Activated naive CD4-positive, alpha-beta T cell treated with Interleukin-2 at 50 U/mL for 16 hours (primary cell): Measurements from ENCODE around the gene WNT3A.
A peak's percentile ranks its signal among the peaks of the same experiment; 100 is the strongest.

Source experiments
- DNase-seq: peaks from one replicate; pipeline ENCODE4 v3.0.0-alpha.2; 2020

The WNT3A gene

DNA sequence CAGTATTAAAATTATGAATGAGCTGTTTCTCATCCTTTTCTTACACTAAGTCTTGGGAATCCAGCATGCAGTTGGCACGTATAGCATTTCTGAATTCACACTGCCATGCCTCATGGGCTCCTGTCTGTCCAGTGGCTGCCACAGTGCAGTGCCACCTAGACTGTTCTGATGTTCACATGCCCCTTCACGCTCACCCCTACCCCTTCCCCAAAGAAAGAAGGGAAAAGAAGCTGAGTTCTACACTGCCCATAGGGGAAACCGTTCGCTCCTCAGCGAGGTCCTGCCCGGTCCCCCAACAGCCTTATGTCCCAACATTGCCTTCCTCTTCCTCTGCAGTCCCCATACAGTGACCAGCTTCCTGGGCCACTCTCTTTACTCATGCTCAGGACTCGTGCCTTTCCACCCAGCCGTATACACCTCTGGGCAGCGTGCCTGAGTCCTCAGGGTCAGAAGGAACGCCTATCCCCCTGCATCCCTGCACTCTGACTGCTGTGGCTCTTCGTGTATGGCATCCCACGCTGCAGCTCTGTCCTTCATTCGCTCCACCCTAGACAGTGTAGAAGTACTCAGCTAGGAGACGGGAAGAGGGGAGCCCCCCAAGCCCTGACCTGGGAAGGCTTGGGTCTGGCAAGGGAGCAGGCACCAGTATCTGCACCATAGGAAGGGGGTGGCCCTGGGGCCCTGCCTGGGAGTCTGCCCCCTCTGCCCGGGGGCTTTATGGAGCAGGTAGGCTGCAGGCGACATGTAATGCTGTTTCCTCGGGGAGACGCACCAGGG is 51.6 kb downstream of the WNT3A start:
- DNase-seq: no peak

DNA sequence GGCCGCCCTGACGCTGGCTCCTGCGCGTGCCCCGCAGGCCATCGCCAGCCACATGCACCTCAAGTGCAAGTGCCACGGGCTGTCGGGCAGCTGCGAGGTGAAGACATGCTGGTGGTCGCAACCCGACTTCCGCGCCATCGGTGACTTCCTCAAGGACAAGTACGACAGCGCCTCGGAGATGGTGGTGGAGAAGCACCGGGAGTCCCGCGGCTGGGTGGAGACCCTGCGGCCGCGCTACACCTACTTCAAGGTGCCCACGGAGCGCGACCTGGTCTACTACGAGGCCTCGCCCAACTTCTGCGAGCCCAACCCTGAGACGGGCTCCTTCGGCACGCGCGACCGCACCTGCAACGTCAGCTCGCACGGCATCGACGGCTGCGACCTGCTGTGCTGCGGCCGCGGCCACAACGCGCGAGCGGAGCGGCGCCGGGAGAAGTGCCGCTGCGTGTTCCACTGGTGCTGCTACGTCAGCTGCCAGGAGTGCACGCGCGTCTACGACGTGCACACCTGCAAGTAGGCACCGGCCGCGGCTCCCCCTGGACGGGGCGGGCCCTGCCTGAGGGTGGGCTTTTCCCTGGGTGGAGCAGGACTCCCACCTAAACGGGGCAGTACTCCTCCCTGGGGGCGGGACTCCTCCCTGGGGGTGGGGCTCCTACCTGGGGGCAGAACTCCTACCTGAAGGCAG is 52.3 kb downstream of the WNT3A start:
- DNase-seq: peak; percentile 45

DNA sequence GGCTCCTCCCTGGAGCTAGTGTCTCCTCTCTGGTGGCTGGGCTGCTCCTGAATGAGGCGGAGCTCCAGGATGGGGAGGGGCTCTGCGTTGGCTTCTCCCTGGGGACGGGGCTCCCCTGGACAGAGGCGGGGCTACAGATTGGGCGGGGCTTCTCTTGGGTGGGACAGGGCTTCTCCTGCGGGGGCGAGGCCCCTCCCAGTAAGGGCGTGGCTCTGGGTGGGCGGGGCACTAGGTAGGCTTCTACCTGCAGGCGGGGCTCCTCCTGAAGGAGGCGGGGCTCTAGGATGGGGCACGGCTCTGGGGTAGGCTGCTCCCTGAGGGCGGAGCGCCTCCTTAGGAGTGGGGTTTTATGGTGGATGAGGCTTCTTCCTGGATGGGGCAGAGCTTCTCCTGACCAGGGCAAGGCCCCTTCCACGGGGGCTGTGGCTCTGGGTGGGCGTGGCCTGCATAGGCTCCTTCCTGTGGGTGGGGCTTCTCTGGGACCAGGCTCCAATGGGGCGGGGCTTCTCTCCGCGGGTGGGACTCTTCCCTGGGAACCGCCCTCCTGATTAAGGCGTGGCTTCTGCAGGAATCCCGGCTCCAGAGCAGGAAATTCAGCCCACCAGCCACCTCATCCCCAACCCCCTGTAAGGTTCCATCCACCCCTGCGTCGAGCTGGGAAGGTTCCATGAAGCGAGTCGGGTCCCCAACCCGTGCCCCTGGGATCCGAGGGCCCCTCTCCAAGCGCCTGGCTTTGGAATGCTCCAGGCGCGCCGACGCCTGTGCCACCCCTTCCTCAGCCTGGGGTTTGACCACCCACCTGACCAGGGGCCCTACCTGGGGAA is 53.0 kb downstream of the WNT3A start:
- peak; percentile 71 for DNase-seq

DNA sequence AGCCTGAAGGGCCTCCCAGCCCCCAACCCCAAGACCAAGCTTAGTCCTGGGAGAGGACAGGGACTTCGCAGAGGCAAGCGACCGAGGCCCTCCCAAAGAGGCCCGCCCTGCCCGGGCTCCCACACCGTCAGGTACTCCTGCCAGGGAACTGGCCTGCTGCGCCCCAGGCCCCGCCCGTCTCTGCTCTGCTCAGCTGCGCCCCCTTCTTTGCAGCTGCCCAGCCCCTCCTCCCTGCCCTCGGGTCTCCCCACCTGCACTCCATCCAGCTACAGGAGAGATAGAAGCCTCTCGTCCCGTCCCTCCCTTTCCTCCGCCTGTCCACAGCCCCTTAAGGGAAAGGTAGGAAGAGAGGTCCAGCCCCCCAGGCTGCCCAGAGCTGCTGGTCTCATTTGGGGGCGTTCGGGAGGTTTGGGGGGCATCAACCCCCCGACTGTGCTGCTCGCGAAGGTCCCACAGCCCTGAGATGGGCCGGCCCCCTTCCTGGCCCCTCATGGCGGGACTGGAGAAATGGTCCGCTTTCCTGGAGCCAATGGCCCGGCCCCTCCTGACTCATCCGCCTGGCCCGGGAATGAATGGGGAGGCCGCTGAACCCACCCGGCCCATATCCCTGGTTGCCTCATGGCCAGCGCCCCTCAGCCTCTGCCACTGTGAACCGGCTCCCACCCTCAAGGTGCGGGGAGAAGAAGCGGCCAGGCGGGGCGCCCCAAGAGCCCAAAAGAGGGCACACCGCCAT is 53.8 kb downstream of the WNT3A start:
- no peak for DNase-seq

DNA sequence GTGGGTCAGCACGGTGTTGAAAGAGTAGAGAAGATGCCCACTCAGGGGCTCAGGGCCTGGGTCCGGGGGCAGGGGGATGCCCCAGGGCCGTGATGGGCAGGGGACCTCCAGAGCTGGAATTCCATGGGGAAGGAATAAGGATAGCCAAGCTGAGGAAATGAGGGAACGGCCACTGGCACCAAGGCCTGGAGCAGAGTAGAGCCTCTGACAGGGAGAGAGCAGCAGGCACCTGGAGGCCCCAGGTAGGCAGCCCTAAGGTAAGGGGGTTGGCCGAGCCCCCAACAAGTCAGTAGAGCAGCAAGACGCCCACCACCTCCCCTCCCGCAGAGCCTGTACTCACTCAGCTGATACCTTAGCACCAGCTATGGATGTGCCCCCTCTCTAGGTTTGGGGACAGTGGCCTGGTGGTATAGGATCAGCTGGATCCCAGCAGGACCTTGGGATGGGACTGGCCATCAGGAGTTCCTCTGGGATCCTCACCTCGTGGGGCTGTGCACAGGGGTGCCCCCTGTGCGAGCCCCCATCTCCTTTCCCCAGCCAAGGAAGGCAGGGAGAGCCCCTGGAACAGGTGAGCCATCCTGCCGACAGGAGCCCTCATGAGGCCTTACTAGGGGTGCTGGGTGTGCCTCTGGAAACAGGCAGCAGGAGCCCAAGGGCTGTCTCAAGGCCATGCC is 54.8 kb downstream of the WNT3A start:
- DNase-seq: no peak

DNA sequence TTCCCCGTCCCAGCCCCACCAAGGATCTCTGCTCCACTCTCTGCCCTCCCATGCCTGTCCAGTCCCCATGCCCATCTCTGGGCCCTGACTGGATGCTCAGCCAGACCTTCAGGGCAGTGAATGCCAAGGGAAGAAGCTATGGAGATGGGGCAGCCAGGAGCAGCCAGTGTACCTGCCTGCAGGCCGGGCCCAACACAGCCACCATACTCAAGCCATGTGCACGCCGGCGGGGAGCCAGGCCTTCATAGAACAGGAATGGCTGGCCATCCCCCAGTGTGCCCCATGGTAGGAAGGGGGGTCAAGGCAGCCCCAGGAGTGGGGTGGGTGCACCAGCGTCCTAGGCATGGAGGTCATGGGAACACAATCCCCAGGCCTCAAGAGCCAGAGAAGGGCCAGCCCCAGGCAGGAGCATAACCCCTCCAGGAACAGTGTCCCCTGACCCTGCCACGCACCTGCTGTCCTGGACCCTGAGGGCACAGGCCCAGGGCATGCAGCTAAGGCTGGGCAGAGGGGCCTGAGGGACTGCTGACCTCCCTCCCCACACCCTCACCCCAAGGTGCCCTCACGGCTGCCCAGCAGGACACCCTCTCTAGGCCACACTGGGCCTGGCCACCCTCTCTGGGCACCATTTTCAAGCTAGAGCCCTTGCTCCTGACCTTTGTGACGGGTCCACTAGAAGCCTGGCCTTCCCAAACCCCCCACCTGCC is 55.4 kb downstream of the WNT3A start:
- DNase-seq: no peak

DNA sequence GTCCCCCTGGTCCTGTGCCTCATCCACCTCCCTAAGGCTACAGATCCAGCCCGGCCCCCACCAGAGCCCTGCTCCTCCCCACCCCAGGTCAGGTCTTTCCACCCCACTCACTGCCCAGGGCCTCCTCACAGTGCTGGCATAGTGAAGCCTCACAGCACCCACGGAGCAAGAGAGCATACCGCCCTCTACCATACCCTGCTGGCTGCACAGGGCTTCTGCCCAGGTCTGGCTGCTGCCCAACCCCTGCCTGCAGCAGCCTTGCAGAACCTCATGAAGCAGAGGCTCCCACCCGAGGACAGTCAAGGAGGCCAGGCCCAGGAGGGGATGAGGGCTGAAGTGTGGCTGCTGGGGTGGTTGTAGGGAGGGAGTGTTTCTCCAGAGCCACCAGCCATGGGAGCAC is 56.0 kb downstream of the WNT3A start:
- DNase-seq: no peak

DNA sequence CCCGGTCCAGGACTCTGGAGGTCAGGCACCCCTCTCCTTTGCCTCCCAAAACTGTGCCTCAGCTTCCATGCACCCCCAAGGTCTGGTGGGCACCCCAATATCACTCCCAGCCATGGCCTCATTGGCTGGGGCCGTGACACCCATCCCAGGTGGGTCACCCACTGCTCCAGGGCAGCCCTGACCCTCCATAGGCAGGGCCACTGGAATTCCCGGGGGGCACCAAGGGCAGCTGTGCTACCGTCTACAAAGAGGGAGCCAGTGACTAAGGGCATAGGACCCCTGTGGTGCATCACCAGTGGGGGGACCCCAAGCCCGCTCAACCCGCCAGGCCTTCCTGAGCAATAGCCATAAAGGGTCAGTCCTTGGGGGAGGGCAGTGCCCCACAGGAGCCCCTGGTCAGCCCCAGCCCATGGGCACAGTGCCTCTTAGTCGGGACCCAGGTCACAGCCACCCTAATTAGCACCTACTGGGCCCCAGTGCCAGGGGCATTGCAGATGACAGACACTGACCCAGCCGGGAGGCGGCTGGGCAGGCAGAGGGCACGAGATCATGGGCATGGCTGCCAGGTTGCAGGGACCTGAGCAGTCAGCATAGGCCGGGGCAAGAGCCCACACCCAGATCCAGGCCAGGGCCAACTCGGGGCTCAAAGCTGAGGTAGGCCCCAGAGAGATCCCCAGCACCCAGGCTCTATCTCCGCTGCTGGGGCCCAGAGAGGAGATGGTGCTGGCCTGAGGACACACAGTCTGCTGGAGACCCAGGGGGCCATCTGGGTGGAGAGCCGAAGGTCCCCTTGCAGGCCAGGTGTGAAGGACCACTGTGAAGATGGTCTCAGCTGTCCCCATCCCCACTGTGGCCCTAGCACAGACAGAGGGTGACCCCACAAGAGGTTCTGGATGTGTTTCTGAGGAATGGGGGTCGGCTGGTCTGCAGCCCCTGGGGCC is 56.7 kb downstream of the WNT3A start:
- no peak for DNase-seq

DNA sequence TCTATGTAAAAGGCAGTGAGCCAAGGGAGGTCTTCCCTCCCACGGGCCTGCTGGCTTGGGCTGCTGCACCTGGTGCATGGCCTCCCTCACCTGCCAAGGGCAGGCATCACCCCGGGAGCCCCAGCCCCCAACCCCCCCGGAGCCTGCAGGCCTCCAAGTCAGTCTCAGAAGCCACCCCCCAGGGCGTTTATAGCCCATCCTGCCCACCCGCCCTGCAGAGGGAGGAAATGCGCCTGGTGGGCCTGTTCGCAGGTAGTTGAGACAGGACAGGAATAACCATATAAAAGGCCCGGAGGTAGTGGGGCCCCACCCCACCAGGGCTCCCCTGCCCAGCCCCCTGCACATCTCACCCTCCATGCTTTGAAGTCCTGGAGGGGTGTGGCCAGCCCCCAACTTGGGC is 57.5 kb downstream of the WNT3A start:
- DNase-seq: no peak

DNA sequence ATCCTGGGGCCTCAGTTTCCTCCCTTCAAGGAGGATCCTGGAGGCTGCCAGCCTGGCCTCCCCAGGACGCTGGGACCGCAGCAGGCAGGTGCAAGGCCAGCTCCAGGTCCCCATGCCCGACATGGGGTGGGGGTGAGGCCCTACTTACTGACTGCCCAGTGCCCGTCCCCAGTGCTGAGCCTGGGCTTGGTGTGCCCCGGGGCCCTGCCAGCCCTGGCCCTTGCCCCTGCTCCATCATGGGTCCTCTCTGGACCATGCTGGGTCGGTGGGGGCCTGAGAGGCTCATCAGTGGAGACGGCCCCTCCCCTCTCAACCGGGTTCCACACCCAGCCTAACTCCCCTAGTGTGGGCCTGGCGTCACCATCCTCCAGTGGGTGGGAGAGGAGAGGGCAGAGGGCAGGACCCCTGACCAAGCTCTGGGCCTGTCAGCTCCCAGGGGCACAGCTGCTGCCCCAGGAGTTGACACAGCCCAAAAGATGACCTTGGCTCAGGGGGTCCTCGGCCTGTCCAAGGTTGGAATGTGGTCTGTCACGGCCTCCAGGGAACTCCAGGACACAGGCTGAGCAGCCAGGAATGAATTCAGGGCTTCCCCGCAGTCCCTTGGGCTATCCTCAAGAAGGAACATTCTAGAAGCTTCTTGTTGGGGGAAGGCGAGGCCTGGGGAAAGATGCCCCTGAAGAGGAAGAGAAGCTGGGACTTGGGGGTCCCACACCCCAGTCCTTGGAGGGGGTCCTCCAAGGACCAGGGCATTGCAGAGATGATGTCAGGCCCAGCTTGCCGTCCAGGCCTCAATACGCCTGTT is 58.1 kb downstream of the WNT3A start:
- DNase-seq: no peak

DNA sequence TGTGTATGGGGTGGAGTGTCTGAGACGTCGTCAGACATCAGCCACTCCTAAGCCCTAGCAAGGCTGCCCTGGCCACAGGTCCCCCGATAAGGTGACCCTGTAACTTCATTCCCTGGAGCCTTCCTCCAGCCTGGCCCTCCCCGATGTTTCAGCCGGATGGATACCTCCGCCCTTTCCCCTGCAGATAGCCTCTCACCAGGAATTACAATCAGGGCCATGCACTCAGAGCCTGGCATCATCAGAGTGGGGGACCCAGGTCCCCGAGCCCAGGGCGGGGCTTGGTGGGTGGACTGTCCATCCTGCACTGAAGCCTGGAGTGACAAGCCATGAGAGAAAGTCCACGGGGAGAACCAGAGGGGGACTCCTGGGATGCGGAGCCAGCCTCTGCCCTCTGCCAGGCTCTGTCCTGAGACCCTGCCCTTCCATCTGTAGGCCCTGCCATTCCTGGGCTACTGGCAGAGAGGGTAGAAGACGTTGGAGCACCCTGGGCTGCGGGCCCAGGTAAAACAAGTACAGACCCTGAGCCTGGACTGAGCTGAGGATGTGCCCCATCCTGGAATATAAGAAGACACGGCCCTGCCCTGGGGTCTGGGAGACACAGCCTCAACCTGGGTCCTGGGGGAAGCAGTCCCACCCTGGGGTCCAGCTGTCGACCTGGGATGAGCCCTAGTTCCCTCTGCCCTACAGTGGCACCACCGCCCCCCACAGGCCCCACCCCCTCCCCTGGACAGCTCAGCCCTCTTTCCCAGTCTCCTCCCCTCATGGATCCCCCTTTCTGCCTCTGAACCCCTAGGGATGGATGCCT is 58.9 kb downstream of the WNT3A start:
- DNase-seq: no peak

DNA sequence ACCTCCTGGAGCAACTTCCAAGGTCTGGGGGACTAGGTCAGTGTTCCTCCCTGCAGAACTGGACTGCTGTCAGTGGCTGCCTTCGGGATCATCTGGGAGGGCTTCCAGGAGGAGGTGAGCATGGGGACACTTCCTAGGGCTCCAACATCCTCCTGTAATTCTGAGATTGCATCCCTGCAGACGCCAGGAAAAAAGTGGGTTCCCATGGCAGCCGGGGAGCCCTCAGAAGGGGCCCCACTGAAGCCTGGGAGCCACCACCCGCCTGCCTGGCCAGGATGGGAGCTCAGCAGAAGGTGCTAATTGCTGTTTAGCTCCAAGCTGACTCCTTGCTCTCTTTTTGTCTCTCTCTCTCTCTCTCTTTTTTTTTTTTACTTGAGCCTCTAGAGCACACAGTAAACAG is 59.6 kb downstream of the WNT3A start:
- DNase-seq: no peak

DNA sequence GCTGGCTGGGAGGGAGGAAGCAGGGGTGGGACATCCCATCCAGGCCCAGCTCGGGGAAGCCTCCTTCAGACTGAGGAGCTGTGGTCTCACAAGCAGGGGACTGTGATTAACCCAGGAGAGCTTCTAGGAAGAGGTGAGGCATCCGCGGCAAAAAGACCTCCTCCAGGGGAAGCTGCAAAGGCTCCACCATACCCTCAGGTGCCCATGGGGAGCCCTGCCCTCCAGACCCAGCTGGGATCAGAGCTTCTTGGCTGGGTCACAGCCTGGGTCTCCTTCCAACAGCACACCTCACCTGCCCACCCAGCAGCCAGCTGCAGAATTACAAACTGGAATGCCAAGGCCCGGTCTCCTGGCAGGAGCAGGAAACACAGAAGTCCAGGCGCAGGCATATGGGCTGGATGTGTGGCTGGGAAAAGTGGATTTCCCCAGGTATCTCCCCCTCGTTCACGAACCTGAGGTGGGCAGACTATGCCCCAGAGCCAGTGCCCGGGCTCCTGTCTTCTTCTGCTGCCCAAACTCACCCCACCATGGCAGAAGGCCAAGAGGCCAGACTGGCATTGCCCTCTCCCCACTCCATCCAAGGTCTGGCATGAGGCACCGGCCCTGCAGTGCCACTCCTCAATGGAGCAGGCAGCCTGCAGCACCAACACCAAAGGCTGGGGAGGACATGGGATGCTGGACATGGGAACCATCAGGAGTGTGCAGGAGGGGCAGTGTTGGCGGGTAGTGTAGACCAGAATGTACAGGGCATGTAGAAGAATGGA is 60.3 kb downstream of the WNT3A start:
- DNase-seq: no peak

DNA sequence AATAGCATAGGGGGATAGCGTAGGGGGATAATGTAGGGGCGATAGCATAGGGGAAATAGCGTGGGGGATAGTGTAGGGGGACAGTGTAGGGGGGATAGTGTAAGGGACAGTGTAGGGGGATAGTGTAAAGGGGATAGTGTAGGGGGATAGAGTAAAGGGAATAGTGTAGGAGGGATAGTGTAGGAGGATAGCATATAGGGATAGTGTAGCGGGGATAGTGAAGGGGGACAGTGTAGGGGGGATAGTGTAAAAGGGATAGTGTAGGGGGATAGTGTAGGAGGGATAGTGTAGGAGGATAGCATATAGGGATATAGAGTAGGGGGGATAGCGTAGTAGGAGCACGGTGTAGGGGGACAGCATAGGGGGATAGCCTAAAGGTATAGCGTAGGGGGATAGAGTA is 61.6 kb downstream of the WNT3A start:
- DNase-seq: no peak

DNA sequence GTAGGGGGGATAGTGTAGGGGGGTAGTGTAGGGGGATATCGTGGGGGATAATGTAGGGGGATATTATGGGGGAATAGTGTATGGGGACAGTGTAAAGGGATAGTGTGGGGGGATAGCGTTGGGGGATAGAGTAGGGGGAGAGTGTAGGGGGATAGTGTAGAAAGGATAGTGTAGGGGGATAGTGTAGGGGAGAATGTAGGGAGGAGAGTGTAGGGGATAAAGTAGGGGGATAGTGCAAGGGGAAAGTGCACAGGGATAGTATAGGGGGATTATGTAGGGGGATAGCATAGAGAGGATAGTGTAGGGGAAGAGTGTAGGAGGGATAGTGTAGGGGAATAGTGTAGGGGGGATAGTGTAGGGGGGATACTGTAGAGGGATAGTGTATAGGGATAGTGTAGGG is 63.4 kb downstream of the WNT3A start:
- no peak for DNase-seq

DNA sequence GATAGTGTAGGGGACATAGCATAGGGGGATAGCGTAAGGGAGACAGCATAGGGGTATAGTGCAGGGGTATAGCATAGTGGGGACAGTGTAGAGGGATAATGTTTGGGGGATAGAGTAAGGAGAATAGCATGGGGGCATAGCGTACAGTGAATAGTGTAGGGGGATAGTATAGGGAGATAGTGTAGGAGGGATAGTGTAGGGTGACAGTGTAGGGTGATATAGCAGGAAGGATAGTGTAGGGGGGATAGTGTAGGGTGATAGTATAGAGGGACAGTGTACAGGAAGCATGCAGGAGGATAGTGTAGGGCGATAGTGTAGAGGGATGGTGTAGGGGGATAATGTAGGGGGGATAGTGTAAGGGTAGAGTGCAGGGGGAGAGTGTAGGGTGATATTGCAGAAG is 64.1 kb downstream of the WNT3A start:
- DNase-seq: no peak

DNA sequence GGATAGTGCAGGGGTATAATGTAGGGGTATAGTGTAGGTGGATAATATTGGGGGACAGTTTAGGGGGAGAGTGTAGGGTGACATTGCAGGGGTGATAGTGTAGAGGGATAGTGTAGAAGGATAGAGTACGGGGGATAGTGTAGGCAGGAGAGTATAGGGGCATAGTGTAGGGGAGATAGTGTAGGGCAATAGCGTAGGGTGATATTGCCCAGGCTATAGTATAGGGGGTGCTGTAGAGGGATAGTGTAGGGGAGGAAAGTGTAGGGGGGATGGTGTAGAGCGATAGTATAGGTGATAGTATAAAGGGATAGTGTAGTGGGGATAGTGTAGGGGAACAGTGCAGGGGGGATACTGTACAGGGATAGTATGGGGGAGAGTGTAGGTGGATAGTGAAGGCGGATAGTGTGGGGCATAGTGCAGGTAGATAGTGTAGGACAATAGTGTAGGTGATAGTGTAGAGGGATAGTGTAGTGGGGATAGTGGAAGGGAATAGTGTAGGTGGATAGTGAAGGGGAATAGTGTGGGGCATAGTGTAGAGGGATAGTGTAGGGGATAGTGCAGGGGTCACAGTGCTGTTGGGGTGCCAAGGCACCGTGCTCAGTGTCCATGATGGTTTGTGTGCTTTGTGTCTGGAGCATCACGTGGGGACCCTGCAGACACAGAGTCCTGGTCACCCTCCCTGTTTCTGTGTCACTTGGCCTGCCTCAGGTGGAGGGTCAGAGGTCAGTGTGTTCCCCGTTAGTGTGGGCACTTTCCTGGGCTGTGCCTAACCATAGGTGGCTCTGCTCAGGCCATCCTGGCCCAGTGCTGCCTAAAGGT is 65.2 kb downstream of the WNT3A start:
- no peak for DNase-seq
